Measurements from ENCODE around the gene PPP1R7.
A peak's percentile ranks its signal among the peaks of the same experiment; 100 is the strongest.

GRCh38 chr2:241224018-241224850 lies 74.0 kb downstream of the PPP1R7 start:
- no peak; the same call in 1 of the 2 replicates for TF ChIP-seq POLR2A (IDR thresholded peaks at IDR 0.05; ENCODE audit: low read depth, low read length)
- TF ChIP-seq, protein P1, sequence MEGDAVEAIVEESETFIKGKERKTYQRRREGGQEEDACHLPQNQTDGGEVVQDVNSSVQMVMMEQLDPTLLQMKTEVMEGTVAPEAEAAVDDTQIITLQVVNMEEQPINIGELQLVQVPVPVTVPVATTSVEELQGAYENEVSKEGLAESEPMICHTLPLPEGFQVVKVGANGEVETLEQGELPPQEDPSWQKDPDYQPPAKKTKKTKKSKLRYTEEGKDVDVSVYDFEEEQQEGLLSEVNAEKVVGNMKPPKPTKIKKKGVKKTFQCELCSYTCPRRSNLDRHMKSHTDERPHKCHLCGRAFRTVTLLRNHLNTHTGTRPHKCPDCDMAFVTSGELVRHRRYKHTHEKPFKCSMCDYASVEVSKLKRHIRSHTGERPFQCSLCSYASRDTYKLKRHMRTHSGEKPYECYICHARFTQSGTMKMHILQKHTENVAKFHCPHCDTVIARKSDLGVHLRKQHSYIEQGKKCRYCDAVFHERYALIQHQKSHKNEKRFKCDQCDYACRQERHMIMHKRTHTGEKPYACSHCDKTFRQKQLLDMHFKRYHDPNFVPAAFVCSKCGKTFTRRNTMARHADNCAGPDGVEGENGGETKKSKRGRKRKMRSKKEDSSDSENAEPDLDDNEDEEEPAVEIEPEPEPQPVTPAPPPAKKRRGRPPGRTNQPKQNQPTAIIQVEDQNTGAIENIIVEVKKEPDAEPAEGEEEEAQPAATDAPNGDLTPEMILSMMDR (conservative IDR thresholded peaks at IDR 0.05; ENCODE audit: low read depth, low read length) = 0 out of 2 replicates have a peak, but pooled peaks have one; percentile 13
- TF ChIP-seq, protein P2, sequence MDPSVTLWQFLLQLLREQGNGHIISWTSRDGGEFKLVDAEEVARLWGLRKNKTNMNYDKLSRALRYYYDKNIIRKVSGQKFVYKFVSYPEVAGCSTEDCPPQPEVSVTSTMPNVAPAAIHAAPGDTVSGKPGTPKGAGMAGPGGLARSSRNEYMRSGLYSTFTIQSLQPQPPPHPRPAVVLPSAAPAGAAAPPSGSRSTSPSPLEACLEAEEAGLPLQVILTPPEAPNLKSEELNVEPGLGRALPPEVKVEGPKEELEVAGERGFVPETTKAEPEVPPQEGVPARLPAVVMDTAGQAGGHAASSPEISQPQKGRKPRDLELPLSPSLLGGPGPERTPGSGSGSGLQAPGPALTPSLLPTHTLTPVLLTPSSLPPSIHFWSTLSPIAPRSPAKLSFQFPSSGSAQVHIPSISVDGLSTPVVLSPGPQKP (IDR thresholded peaks at IDR 0.05; ENCODE audit: borderline replicate concordance, low read depth, low read length) = no peak
- TF ChIP-seq NFE2L2 (IDR thresholded peaks at IDR 0.05; ENCODE audit: low read depth, low read length) = no peak
- no peak for TF ChIP-seq CEBPB (IDR thresholded peaks at IDR 0.05; ENCODE audit: low read depth, low read length)
- TF ChIP-seq RAD21 (IDR thresholded peaks at IDR 0.05; ENCODE audit: low read length) = peak; percentile 14; the same call in 1 of the 2 replicates
- TF ChIP-seq MAFK (IDR thresholded peaks at IDR 0.05; ENCODE audit: low read depth, low read length) = no peak
- TF ChIP-seq SMC3 (IDR thresholded peaks at IDR 0.05; ENCODE audit: low read depth, low read length) = peak; percentile 28
- no peak for TF ChIP-seq USF2 (IDR thresholded peaks at IDR 0.05; ENCODE audit: low read depth, low read length)
- no peak for TF ChIP-seq RFX5 (IDR thresholded peaks at IDR 0.05; ENCODE audit: low read depth, low read length)

All from IMR-90 (cell line).